SK-MEL-5 (cell line): ENCODE measurements around the gene CDKN3. TPM values are rescaled to one million over a fixed set of nuclear protein-coding genes. Genes with fewer than 3 reads are reported as not detected.

Source experiments
- DNase-seq: peaks from one replicate; pipeline ENCODE4 v3.0.0-alpha.2; 2016; ENCODE audit warnings: low read depth, low spot score
- in situ Hi-C: cut with HindIII; loops from 2 replicates; pipeline ENCODE4 v1.10.0; 2016; ENCODE audit warnings: low sequenced_read_pairs, high pct_unique_total_duplicates, low pct_unique_long_range_greater_than_20kb
- polyA plus RNA-seq, 2 experiments: library from polyadenylated mRNA; depleted of rRNA; stranded (reverse); fragments of >200 nt; gene quantifications; 2 replicates each; pipeline ENCODE4 v1.2.3, GENCODE V29; 2015
- total RNA-seq: library from RNA; depleted of rRNA; stranded (reverse); fragments of >200 nt; shearing (Covaris generic); gene quantifications from 2 replicates; pipeline ENCODE4 v1.2.3, GENCODE V29; 2014; rRNA removed

The CDKN3 gene, protein sequence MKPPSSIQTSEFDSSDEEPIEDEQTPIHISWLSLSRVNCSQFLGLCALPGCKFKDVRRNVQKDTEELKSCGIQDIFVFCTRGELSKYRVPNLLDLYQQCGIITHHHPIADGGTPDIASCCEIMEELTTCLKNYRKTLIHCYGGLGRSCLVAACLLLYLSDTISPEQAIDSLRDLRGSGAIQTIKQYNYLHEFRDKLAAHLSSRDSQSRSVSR
- 55.2 and 64.0 TPM in 2 replicates for total RNA-seq
- polyA plus RNA-seq (2015; cell fraction: cytosol; rRNA removed): 29.6 and 53.9 TPM in 2 replicates
- polyA plus RNA-seq (2015; cell fraction: nucleus; rRNA removed): 12.7 and 13.4 TPM in 2 replicates

DNA sequence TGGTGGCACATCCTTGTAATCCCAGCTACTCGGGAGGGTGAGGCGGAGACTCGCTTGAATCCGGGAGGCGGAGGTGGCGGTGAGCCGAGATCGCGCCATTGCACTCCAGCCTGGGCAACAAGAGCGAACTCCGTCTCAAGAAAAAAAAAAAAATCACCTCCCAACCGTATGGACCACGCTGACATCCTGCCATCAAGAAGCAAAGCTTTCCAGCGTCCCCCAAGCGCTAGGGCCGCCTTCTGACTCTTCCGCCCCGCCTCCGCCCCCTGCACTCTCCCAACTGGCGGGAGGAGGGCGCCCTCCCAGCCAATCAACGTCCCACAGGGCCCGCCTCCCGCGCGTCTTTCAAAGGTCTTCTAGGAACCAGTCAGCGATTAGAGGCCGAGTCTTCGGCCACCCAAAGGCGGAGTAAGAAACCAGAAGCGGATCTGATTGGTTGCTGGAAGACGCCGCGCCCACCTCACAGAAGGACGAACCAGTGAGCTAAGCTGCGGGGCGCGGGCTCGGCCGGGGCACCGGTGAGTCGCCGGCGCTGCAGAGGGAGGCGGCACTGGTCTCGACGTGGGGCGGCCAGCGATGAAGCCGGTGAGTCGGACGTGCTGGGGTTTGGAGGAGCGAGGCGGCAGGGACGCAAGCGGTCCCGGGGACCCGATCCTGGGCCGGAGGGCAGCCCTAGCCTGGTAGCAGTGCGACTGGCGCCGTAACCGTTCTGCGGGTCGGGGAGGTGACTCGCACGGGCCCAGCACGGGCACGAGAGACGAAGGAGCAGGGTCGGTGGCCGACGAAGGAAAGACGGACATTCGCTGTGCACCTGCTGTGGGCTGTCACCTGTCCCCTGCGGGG lies at the start of gene CDKN3:
Gene CDKN3 (plus strand): TSS at position 515 of the 843 bp plus-strand sequence. CDS start 62 bp downstream, at position 577.
- in situ Hi-C loops: no loop called here
- peak; percentile 99 for DNase-seq

DNA sequence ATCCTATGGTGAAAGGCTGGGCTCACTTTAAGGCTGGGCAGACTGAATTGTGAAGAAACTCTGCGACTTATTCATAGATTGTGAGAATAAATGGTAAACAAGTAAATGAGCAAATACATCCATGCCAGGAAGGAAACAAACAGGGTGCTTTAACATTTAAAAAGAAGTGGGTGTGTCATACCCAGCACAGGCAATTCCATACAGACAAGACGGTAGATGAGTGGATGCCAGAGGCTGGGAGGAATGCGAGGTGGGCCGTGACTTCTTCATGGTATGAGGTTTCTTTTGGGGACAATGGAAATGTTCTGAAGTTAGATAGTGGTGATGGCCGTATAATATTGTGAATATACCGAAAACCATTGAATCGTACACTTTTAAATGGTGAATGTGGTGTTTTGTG lies 49.8 kb upstream of the CDKN3 start:
- in situ Hi-C loops: no loop called here
- DNase-seq: no peak

DNA sequence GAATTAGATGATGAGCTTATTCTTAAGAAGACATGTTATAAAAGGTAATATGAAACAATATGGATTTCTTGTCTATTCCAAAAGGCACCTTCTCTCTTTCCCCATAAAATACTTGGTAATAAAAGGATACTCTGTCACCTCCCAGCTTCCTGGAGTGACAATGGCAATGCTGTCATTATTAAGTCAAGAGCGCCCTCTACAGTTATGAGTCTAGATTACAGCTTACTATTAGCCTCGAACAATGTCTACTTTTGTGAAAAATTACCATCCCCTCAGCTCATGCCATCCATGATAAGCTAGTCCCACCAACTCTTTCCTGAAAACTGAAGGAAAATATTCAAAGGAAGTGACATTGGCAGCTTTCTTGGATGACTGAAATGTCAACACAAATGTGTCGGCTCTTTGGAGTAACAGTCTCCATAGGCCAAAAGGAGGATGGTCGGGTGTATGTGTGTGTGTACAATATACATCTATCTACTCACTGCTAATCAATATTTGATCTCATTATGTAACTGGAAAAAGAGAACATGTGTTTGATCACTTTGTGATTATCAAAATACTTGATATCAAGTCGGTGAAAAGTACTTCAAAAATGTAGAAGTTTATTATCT lies 48.7 kb upstream of the CDKN3 start:
- in situ Hi-C loops: no loop called here

DNA sequence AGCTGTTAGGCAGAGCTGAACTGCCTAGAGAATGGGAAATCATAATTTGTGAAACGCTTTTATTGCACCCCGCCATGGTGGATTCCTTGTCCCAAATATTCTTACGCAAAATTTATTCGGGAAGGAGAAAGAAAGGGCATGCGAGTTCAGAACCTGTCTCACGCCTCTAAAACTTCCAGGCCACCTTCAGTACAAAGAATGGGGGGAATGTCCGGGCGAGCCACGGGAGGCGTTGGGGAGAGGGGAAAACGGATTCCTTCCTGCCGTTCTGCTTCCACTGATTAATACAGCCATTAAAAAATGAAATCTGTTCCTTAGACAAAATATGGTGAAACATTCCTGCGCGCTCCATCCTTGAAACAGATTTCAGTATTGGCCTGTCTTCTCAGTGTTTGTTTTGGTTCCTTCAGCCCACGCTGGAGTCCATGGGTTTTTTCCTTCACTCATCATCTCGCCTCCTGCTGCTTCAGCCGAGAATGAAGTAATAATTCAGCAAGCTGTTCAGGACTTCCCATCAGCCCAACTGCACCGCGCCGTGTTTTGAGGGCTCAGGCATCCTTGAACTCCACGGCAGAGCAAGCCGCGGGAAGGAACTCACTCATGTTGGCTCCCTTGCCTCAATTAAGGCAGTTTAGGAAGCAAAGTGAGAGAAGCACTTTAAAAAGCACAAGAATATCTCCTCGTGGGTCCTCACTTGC lies 47.7 kb upstream of the CDKN3 start:
- in situ Hi-C loops: no loop called here

More for the DNA sequence above, 48.7 kb upstream of the CDKN3 start:
- peak; percentile 78 for DNase-seq

DNA sequence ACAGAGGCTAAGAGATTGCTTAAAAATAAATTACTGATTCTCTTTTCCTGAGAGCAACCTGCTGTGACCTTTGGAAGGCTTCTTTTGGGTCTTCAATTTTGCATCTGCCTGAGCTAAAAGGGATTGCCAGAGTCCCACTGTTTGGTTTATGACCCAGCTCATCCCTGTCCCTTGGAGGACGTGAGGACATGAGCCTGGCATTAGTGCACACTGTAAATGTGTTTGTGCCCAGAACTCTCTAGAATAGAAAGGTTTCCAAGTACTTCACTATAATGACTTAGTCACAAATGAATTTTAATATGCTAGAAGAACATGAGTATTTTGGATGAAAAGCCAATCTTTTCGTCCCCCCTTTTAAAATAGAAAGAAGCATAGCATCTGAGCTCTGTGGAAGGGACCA lies 47.1 kb upstream of the CDKN3 start:
- in situ Hi-C loops: no loop called here
- DNase-seq: no peak

More for the DNA sequence above, 47.7 kb upstream of the CDKN3 start:
- DNase-seq: no peak

DNA sequence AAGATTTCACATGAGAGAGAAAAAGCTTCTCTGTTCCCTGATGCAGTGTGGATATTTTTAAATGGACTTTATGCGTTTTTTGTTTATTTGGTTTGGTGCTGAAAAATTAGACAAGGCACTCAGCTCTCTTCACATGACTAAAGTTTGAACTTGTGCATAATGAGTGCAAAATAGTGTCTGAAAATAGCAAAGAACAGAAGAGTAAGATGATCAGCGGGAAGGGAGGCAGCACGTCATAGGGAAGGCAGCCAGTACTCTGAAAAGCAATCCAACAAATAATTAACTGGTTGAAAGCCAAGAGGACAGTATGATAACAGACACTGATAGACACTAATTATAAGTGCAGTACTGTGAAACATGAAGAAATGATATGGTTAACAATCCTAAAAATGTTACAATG lies 46.6 kb upstream of the CDKN3 start:
- DNase-seq: no peak
- in situ Hi-C loops: no loop called here

DNA sequence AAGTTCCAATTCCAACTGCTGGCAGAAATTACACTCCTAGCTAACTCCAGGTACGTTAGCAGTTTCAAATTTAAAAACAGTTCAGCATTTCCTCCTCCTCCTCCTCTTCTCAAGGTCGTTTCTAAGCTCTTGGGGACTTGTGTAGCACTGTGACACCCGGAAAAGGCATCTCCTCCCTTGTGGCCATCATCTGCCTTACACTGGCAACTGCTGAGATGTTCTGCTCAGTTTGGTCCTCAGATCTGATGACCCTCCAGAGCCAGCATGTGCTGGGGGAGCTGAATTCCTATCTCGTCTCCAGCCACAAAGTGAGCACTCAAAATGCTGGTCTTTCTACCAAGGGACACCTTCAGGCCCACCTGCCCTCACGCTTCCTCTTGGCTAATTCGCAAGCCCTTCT lies 43.5 kb upstream of the CDKN3 start:
- in situ Hi-C loops: no loop called here
- no peak for DNase-seq

DNA sequence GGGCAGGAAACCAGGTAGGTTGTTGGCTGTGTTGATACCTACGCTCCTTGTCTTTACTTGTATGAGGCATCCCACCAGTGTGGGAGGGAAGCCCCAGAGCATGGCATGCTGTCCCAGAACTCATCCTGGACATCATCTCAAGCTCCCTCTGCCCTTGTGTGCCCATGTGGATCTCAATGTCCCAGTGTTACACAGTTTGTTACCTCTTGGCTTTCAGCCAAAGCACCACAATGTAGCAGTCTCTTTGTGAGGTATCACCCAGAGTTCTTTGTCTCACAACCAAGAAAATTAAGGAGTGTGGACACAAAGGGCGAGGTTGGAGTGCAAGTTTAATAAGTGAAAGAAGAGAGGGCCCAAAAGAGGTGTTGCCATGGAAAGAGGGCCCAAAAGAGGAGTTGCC lies 43.1 kb upstream of the CDKN3 start:
- DNase-seq: no peak
- in situ Hi-C loops: no loop called here

DNA sequence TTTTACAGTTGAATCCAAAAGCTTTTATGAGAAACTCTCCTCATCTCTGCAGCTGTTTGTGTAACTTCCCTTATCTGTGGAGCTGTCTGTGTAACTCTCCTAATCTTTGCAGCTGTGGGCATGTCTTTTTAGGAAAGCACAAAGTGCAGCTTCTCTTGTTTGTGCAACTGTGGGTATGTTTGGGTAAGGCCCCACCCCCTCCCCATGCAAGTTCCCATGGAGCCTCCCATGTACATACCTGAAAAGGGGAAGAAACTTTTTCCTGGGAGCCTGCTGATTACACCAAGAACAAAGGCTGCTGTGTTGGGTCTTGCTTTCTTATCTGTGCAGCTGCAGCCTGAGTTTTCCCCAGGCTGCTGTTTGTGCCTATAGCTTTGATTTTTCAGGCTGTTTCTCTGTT lies 42.7 kb upstream of the CDKN3 start:
- in situ Hi-C loops: no loop called here
- peak; percentile 40 for DNase-seq

DNA sequence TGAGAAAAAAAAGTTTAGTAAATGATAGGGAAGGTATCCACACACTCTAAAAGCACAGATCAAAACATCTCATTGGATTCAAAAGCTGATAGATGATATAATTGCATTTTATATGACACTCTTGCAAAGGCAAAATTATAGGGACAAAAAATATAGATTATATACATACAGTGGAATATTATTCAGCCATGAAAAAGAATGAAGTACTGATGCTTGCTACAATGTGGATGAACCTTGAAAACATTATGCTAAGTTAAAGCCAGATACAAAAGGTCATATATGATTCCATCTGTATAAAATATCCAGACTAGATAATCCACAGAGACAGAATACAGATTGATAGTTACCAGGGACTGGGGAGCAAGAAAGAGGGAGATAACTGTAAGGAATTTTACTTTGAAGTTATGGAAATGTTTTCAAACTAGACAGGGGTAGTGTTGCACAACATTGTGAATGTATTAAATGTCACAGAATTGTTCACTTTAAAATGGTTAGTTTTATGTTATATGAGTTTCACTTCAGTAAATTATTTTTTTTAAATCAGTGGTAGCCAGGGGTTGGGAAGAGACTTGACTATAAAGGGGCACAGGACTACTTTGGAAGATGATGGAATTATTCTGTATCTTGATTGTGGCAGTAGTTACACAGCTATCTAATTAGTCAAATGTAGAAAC lies 41.7 kb upstream of the CDKN3 start:
- DNase-seq: no peak
- in situ Hi-C loops: no loop called here

DNA sequence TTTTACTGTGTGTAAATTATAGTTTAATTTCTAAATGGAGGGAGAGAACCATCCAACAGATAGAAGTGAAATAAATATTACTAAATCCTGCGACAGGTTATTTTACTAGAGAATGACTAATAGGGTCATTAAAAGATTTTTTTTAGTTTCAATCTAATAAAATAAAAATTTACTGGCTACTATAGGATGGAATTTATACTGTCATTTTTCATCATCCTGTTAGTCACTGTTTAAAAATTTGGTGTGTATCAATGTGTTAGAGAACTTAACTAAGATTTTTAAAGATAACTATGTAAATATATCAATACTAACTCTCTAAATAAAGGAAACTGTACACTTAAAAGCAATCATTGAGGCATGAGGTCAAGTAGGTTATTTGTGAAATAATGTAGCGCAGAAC lies 41.1 kb upstream of the CDKN3 start:
- no peak for DNase-seq
- in situ Hi-C loops: no loop called here

DNA sequence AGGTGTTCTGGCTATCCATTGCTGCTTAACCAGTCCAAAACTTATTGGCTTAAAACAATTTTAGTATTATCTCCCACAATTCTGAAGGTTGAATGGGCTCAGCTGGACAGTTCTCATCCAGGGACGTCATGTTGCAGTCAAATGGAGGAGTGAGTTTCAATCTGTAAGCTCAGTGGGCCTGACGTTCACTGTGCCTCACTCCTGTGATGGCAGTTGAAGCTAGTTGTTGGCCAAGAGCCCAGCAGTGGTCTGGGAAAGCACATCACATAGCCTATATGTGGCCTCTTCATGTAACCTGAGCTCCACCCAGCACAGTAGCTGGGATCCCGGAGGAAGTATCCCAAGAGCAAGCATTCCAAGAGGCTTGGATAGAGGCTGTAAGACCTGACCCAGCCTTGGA lies 40.6 kb upstream of the CDKN3 start:
- in situ Hi-C loops: no loop called here
- DNase-seq: no peak

DNA sequence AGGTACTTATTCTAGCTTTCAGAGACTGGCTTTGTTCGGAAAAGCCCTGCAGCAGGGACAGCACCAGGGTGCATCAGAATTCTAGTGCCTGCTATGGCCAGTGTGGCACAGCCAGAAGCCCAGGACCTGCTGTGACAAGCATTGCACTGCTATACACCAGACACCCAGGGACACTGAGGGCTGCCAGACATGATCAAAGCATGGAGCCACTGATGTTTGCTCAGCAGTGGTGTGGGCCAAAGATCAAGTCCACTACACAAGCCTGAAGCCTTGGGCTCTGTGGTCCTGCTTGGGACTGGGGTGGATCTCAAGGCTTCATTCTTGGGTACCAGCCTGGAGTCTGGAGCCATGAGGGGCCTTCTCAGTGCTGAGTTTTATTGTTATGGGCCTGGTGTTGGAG lies 36.1 kb upstream of the CDKN3 start:
- in situ Hi-C loops: no loop called here
- DNase-seq: no peak

DNA sequence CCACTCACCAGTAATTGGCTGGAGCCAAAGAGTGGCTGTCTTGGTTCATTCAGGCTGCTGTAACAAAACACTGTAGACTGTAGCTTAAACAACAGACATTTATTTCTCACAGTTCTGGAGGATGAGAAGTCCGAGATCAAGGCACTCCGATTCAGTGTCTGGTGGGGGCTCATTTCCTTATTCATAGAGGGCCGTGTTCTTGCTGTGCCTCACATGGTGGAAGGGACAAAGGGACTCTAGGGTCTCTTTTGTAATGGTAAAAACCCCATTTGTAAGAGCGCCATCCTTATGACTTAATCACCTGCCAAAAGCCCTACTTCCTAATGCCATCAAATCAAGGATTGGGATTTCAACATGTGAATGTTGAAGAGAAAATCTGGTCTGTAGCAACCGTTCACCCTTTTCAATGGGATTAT lies 34.7 kb upstream of the CDKN3 start:
- in situ Hi-C loops: no loop called here
- DNase-seq: no peak

DNA sequence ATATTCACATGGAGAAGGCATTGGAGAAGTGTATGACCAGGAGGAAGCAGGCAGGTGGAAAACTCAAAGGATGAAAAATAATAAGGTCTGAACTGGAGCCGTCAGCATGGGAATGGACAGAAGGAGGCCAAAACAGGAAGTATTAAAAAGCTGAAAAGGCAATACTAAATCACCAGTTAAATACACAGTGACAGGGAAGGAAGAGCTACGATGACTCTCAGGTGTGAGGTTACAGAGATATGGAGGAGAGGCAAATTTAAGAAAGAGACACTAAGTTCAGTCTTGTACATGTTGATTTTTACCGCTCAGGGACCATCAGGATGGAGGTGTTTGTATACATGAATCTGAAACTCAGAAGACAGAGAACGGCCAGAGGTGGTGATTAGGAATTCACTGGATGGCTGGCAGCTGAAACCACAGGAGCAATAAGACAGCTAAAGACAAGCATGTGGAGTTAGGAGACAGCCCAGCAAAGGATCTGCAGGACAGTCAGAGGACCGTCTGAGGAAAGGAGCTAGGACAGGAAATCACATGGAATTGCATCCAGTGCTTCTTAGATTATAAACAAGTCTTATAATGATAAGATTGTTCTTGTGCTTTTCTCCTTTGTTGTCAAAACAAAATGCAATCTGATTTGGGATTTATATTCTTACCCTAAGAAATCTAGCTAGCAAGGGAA lies 33.9 kb upstream of the CDKN3 start:
- peak; percentile 14 for DNase-seq
- in situ Hi-C loops: no loop called here

DNA sequence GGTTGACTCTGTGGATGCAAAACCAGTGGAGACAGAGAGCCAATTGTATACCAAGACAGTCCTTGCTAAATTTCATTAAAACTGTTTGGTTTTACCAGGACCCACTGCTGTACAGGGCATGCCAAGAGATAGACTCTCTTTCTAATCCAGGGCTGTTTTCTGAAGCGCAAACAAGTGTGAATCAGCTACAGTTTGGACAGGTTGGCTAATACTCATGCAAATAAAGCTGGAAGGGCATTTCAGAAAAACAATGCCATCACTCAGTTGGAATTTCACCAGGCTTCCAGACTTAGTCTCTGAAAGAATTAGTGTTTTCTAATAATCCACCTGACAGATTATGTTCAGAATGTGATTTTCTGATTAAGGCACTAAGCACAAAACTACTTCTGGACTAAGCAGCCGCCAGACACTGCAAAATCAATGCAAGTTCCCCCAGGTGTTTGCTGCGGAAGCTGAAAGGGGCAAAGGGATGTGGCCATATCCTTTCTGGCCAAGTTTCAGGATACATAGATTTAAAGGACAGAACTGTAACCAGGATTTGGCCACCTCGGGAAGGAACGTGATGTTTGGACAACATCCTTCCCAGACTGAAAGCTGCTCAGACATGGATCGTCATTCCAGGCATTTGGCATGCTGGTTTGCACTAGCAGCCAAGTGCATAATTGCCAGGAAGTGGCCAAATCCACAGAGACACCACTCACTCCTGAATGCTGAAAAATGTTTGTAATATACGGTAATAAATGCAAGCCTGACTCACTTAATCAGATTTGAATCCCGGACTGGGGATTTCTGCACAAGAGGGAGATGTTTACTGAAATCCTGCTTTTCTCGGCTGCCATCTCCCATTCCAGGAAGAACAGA lies 32.0 kb upstream of the CDKN3 start:
- in situ Hi-C loops: no loop called here
- no peak for DNase-seq
